ENCODE measurements around the gene ERO1B.

GRCh38 chr1:236193184-236193583 lies 88.6 kb downstream of the ERO1B start:
- TF ChIP-seq TAF1 (IDR thresholded peaks at IDR 0.05; ENCODE audit: borderline replicate concordance, insufficient read depth, low read length) = no peak
- TF ChIP-seq POLR2AphosphoS5 (IDR thresholded peaks at IDR 0.05; ENCODE audit: low read depth, low read length) = no peak
- TF ChIP-seq REST (IDR thresholded peaks at IDR 0.05; ENCODE audit: insufficient read depth in 1 of 2, low read depth in 2 of 2, low read length in 2 of 2) = no peak
- no peak for TF ChIP-seq SIN3A (IDR thresholded peaks at IDR 0.05; ENCODE audit: borderline replicate concordance, insufficient read depth, low read length)
- TF ChIP-seq FOXP2 (optimal IDR thresholded peaks at IDR 0.05; ENCODE audit: borderline replicate concordance, extremely low read depth, extremely low read length, insufficient read depth) = no peak

Data from PFSK-1 (cell line).